ENCODE results near the gene LSS. TPM values are rescaled to one million over a fixed set of nuclear protein-coding genes. Genes with fewer than 3 reads are reported as not detected.
"Not testable (repeated sequence)": the region's sequence is repeated elsewhere in the genome, so short reads cannot be mapped to it uniquely, and the experiment has no call there.

The LSS gene
- total RNA-seq, 1 donor from 2014 or later, result 91.0 TPM

DNA sequence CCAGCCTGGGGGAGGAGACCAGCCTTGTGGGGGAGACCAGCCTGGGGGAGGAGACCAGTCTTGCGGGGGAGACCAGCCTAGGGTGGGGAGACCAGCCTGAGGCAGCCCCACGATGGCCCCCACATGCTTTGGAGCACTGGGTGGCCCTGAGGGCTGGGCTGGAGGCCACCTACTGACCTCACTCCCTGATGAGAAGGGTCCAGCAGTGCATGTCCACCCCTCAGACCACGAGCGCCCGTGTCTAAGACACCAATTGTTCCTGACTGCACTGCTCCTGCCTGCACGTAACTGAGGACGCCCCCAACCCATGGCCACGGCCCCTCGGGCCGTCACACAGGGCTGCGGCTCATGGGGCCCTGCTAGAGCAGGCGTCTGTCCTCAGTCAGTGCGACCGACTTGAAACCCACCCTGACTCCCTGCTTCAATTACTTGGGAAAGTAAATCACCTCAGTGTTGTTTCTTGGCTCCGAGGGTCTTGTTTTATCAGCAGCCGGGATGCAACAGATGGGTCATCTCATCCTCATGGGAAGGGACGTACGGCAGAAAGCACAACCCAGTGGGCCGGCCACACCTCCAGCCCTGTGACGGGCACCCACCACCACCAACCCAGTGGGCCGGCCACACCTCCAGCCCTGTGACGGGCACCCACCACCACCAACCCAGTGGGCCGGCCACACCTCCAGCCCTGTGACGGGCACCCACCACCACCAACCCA is 44.5 kb downstream of the LSS start, which contains the start of gene SPATC1L:
Gene SPATC1L, minus strand, starts transcription at position 550 of the 715 bp plus-strand sequence. CDS start 1,643 bp downstream, outside the sequence.
- peaks cover 3% of the 10 kb centered on the region for H3K4me1 ChIP-seq
- H3K27ac ChIP-seq, result peak within 1 kb of the TSS; percentile 83
- H3K9me3 ChIP-seq, result no peaks in the 10 kb centered on the region
- intact Hi-C loops (cut with DNase I), result no loop called here
- ATAC-seq (peak; percentile 79 to 82), DNase-seq (peak; percentile 82)
- peak within 1 kb of the TSS; percentile 73 for H3K4me3 ChIP-seq
- no peaks in the 10 kb centered on the region for H3K27me3 ChIP-seq (ENCODE audit: low read depth)
- TF ChIP-seq, protein P1, sequence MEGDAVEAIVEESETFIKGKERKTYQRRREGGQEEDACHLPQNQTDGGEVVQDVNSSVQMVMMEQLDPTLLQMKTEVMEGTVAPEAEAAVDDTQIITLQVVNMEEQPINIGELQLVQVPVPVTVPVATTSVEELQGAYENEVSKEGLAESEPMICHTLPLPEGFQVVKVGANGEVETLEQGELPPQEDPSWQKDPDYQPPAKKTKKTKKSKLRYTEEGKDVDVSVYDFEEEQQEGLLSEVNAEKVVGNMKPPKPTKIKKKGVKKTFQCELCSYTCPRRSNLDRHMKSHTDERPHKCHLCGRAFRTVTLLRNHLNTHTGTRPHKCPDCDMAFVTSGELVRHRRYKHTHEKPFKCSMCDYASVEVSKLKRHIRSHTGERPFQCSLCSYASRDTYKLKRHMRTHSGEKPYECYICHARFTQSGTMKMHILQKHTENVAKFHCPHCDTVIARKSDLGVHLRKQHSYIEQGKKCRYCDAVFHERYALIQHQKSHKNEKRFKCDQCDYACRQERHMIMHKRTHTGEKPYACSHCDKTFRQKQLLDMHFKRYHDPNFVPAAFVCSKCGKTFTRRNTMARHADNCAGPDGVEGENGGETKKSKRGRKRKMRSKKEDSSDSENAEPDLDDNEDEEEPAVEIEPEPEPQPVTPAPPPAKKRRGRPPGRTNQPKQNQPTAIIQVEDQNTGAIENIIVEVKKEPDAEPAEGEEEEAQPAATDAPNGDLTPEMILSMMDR (IDR thresholded peaks at IDR 0.05), result no peak
- H3K36me3 ChIP-seq, result peaks cover under 1% of the 10 kb centered on the region

DNA sequence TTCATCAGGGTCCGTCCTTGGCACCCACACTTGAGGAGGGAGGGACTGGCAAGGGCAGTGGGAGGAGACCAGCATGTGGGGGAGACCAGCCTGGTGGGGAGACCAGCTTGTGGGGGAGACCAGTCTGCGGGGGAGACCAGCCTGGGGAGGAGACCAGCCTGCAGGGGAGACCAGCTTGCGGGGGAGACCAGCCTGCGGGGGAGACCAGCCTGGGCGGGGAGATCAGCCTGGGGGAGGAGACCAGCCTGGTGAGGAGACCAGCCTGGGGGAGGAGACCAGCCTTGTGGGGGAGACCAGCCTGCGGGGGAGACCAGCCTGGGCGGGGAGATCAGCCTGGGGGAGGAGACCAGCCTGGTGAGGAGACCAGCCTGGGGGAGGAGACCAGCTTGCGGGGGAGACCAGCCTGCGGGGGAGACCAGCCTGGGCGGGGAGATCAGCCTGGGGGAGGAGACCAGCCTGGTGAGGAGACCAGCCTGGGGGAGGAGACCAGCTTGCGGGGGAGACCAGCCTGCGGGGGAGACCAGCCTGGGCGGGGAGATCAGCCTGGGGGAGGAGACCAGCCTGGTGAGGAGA is 45.2 kb downstream of the LSS start:
- H3K27me3 ChIP-seq (ENCODE audit: low read depth); DNase-seq; ATAC-seq; intact Hi-C loops (cut with DNase I); H3K4me1 ChIP-seq; H3K27ac ChIP-seq; H3K36me3 ChIP-seq; H3K9me3 ChIP-seq: not testable (repeated sequence)
- peak overlapping the region; percentile 73 for H3K4me3 ChIP-seq

DNA sequence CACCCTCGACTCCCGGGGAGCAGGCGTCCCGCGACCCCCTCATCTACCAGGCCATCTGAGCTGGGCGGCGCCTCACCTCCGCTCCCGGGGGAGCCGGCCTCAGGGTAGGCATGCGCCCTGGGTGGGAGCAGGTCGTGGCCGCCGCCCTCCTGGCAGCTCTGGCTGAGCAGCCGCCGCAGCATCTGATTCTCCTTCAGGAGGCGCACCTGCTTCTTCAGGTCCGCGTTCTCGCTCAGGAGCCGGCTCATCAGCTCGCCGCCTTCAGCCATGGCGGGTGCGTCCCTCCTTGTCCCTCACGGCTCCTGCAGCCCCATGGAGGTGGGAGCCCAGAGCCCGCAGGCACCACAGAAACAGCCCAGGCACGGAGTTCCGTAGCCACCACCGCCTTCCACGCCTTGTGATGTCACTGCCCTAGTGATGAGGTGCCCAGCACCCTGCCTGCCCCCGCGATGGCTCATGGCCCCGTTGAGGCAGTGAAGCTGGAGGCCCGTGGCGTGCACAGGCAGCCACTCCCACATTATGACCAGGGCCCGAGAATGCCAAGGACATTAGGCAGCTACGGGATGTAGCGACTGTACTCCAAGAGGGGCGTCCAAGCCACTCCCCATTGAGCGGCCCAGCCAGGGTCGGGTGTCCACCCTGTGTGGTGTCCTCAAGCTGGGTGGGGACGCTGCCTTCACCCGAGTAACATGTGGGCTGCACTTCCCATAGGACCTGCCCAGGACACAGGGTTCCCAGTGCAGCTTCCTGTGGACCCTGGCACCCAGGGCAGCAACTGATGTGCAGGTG is 45.8 kb downstream of the LSS start:
- Histone ChIP-seq H3K36me3 (no peaks in the 10 kb centered on the region), H3K4me1 (no peaks in the 10 kb centered on the region), H3K27me3 (ENCODE audit: low read depth) (no peaks in the 10 kb centered on the region), H3K4me3 (no peak overlapping the region), H3K27ac (no peak overlapping the region), H3K9me3 (no peaks in the 10 kb centered on the region)
- intact Hi-C loops (cut with DNase I), result no loop called here
- DNase-seq (no peak), ATAC-seq (no peak)
- TF ChIP-seq, protein P1 (IDR thresholded peaks at IDR 0.05), result no peak

DNA sequence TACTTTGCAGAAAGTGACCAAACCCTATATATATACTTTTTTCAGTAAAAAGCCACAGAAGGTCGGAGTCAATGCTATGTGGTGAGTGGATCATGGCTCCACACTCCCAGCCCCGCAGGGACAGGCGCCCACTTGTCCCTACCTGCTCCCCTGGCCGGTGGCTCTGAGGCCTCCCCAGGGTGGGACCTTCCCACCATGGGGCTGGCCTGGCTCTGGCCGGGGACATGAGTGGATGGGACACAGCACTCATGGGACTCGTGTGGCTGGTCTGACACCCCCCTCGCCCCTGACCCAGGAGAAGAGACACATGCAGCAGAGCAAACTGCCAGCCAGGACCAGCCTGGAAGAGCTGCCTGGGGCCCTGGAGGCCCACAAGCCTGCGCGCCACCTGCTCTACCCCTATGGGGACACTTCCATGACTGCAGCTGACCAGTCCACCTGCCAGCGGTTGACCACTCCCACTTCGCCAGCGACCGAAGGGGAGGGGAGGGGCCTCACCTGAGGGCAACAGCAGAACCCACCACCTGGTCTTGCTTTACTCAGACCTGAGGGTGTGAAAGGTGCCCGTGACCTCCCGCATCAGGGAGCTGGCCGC is 46.5 kb downstream of the LSS start:
- H3K27me3 ChIP-seq (ENCODE audit: low read depth), result no peaks in the 10 kb centered on the region
- intact Hi-C loops (cut with DNase I), result no loop called here
- H3K9me3 ChIP-seq, result no peaks in the 10 kb centered on the region
- TF ChIP-seq, protein P1 (IDR thresholded peaks at IDR 0.05), result no peak
- H3K27ac ChIP-seq, result no peak overlapping the region
- H3K36me3 ChIP-seq, result no peaks in the 10 kb centered on the region
- H3K4me1 ChIP-seq, result no peaks in the 10 kb centered on the region
- DNase-seq, result no peak
- H3K4me3 ChIP-seq, result no peak overlapping the region
- no peak for ATAC-seq

DNA sequence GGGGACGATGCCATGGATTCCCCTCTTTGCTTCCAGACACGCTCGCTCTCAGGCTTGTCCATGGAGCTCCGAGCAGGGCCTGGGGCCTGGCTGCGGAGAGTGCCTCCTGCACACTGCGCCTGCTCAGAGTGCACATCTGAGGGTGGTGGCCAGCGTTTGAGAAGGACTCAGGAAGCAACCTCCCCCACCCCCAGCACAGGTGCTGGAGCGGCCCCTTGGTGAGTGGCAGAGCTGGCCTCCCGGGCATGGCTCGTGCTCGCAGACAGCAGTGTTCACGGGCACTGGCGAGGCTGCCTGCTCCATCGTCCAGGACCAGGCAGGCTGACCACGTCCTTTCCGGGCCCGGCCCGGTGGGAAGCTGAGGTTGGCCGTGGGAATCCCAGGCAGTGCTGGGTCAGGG is 47.1 kb downstream of the LSS start:
- Histone ChIP-seq H3K9me3 (no peaks in the 10 kb centered on the region), H3K27me3 (ENCODE audit: low read depth) (no peaks in the 10 kb centered on the region), H3K27ac (no peak overlapping the region), H3K4me3 (no peak overlapping the region), H3K36me3 (no peaks in the 10 kb centered on the region), H3K4me1 (no peaks in the 10 kb centered on the region)
- DNase-seq, result no peak
- intact Hi-C loops (cut with DNase I), result no loop called here
- no peak for ATAC-seq
- TF ChIP-seq, protein P1 (IDR thresholded peaks at IDR 0.05), result no peak
